22Rv1 (cell line): ENCODE results near the gene PRR14.
"Not testable (repeated sequence)": the region's sequence is repeated elsewhere in the genome, so short reads cannot be mapped to it uniquely, and the experiment has no call there.

Experiments used
- H3K27ac ChIP-seq: fragments of 450-650 bp; 2 replicates; pipeline ENCODE4 v1.5.1; 2017
- CTCF ChIP-seq: fragments of 450-650 bp; IDR thresholded peaks from 2 replicates; pipeline ENCODE4 v1.5.1; 2017; ENCODE audit warnings: mild to moderate bottlenecking
- ZFX ChIP-seq: fragments of 450-650 bp; IDR thresholded peaks from 2 replicates; pipeline ENCODE4 v1.6.1; 2017; ENCODE audit warnings: antibody characterized with exemption, borderline replicate concordance

The PRR14 gene

DNA sequence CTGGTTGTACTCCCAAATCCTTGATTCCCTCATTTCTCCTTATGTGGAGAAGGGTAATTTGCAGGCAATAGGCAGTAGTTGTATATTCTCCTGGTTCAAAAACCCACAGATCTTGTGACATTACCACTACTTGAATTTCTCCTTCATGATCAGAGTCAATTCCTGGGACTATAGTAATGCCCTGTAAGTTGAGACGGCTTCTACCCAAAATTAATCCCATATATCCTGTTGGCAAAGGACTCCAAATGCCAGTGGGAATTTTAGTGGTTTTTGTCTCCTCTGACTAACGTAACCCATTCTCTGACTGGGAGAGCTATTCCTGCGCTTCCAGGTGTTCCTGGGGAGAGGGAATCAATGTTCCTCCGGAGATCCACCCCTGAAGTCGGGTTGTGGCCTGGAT, 29.0 kb upstream of the PRR14 start:
- H3K27ac ChIP-seq = no peak overlapping the region

DNA sequence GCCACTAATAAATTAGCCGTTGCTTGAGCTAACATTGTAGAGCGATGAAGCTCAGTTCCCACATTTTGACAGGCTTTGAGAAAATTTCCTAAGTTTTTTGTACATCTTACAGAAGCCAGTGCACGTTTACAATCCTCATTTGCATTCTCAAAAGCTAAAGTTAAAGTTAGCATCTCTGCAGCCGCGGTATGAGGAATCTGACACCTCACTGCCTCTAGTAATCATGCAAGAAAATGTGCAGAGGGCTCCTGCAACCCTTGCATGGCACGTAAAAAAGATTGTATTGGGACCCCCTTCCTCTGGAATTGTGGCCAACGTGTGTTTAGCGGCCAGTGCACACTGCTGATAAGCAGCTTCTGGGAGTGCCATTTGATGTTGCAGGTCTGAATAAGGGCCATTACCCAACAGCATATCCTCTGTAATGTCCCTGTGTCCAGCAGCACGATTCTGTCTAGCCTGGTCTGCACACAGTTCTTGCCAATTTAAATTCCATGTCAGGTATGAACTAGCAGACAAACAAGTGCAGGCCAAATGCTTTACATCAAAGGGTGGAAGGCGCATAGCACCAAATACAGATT, 28.2 kb upstream of the PRR14 start:
- no peak overlapping the region for H3K27ac ChIP-seq
- TF ChIP-seq ZFX (no peak), CTCF (no peak)

More for the DNA sequence above, 29.0 kb upstream of the PRR14 start:
- TF ChIP-seq CTCF (no peak), ZFX (no peak)

DNA sequence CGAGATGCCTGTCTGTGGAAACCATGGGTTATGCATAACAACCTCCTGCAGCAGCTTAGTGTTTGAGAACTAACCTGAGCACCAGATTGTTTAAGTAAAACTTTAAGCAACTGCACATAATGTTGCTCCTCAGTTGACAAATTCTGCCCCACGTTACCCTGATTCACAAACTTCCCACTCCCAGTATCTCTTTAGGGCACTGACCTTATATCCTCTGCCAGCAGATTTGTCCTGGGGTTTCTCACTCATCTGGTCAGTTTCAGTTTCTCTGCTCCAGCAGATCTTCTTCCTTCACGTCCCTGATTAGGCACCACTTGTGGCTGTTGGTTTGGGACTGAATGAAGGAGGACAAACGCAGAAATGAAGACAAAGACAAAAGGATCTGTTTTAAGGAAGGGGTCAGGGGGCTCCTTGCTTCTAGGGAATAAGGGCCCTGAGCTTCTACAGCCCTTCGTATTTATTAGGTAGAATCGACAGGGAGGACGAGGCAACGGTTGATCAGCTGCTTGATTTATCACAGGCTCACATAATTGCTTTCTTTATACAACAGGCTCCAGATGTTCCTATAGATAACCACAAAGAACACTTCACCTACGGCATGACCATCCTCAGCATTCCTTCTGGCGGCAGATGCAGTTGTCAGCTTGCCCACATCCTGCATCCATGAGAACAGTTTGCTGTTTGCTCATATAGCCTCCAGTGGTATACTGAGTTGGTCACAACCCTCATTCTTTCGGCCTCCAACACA, 27.1 kb upstream of the PRR14 start:
- TF ChIP-seq ZFX = no peak
- TF ChIP-seq CTCF = no peak
- no peak overlapping the region for H3K27ac ChIP-seq

- no peak overlapping the region for H3K27ac ChIP-seq
- TF ChIP-seq ZFX (no peak), CTCF (no peak)
Observed at GRCh38 chr16:30626236-30626635, 24.5 kb upstream of the PRR14 start.

- TF ChIP-seq ZFX = no peak
- TF ChIP-seq CTCF = peak; percentile 92
- no peak overlapping the region for H3K27ac ChIP-seq
Observed at GRCh38 chr16:30628628-30629540, 21.9 kb upstream of the PRR14 start.

- not testable (repeated sequence) for H3K27ac ChIP-seq
Observed at GRCh38 chr16:30632454-30632853, 18.3 kb upstream of the PRR14 start.

- peak overlapping the region; percentile 83 for H3K27ac ChIP-seq
- TF ChIP-seq ZFX (no peak), CTCF (no peak)
Observed at GRCh38 chr16:30633526-30633925, 17.2 kb upstream of the PRR14 start.
